DMS53 (cell line): Measurements from ENCODE around the gene DLG2.

Experiments
- DNase-seq: peaks from one replicate; lab custom pipeline; 2025; lab: John Stamatoyannopoulos, UW

DLG2 gene

DNA sequence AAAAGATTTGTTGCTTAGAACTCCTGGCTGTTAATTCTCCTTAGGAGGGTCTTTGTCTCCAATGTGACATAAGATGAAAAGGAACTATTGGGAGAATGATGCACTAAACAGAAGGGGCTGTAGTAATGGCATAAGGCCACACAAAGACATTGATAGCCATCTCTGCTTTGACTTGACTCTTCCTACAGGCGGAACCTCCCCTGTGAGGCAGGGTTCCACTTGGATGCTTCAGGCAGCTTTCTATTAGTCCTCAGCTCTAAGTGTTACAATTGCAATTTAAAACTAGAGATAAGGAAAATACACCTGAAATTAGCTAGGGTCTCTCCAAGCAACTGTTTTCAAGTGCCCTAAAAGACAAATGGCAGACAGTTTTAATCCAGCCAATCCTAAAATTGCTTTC is 1949.4 kb downstream of the DLG2 start:
- DNase-seq, result no peak

GRCh38 chr11:83676056-83676601 is 1951.0 kb downstream of the DLG2 start:
- DNase-seq, result no peak

DNA sequence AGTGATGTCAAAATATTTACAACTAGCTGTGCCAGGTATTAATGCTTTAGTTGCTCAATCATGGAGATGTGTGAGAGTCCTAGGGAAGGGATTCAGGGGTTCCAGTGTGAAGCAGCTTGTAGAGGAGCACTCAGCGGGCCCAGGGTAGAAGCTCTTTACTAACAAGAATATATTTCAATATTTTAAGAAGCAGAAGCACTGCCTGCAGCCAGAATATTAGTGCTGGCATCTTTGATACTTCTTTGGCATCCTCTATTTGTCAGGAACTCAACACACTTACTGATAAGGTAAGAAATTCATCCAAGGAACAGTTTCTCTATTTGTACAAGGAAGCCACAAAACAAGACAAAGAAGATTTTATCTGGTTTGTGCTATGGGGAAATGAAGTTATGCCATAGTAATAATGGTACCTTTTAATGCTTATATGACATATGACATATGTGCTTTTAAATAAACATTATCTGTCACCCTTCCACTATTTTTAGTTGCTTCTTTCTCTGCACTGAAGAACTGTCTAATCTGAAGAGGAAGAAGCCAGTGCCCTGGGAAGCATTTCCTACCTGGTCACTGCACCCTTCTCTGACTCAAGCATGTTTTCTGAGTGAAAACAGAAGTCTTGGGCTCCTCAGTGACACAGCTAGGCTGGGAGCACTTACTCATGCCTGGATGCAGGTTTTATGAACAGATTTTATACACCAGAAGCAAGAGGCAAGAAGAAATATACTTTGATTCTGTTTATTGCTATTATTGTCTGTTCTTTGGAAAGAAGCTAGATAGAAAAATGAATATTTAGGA is 1952.8 kb downstream of the DLG2 start:
- DNase-seq, result no peak

DNA sequence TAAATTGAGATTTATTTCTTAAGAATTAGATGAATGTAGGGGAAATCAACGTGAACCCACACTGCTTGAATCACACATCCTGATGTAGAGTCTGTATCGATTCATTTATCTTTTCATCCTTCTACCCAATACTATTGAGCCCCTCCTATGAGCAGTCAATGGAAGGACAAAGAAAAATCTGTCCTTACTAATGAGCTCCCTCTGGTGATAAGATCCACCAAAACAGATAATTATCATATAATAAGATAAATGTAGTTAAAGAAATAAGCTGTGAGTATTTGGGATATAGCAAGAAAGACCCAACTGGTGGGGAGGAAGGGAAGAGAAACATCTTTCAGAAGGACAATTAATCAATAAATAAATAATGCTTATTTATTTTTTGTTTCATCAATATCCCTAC is 1955.9 kb downstream of the DLG2 start:
- DNase-seq, result peak; percentile 33

DNA sequence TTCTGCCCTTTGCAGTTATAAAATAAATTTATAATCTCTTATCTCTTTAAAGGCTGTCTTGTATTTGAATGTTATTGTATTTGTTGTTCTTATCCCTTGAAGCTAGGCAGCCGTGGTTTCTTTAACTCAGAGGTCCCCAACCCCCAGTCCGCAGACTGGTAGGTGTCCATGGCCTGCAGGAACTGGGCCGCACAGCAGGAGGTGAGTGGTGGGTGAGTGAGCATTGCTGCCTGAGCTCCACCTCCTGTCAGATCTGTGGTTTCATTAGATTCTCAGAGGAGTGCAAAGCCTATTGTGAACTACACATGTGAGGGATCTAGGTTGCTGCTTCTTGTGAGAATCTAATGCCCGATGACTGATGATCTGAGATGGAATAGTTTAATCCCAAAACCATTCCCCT is 1961.0 kb downstream of the DLG2 start:
- DNase-seq, result no peak

DNA sequence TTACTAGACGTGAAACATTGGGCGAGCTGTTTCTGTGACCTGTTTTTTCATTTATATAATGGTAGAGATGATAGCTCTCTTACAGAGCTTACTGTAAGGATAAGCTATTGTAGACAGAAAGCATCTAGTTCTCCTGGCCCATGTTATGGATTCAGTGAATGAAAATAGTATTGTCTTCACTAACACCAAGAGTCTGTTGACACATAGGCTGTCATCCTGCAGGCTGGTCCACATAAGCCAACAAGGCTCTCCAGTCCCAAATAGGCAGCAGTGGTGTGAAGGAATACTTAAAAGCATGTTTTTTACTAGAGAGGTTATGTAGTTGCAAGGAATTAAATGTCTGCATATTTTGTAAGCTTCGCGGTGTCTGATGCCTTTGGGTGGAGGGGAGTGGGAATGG is 1963.2 kb downstream of the DLG2 start:
- DNase-seq, result no peak

- no peak for DNase-seq
Measured at GRCh38 chr11:83663446-83663845, 1963.7 kb downstream of the DLG2 start.

DNA sequence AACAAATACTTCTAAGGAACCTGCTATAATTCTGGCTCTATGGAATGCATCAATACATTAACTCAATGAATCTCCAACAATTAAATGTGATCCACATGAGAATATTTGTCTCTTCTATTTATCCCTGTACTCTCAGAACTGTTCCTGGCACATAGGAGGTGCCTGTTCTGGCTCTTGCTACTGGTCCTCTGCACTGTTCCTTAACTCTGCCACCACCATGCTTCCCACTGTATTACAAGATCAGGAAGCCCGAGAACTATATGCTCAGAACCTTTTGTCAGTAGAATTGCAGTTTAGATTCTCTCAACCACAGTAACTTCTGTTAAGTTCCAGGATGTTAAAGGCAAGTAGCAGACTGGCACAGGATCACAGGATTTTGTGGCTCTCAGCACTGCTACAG is 1964.7 kb downstream of the DLG2 start:
- no peak for DNase-seq

DNA sequence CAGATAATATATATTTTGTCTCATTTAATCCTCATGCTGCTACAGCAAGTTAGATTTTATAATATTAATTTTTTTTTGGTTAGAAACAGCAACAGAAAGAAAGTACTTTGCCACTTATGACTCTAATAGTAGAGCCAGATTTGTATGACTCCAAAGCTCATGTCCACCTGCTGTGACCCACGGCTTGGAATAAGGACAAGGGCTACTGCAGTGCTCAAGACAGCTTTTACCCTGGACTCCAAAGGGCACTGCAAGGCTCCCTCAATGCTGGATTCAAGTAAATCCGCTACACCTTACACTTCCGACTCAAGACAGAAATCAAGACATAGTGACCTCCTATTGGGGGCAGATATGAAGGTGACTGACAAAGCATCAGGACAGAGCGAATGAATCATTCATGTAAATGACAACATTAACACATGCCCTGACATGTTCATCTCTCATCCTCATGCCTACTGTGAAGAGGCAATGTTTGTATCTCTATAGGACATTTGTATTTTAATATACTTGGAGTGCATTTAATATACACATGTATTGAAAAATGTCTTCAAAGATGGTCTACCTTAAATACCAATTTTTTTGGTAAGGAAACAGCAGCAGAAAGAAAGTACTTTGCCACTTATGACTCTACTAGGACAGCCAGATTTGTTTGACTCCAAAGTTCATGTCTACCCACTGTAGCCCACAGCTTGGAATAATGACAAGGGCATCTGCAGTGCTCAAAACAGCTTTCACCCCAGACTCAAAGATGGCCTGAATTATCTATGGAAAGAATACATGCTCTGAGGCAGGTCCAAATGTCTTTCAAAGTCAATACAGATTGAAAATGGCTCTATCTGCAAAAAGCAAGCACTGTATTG is 1965.4 kb downstream of the DLG2 start:
- DNase-seq, result no peak

GRCh38 chr11:83659466-83659865 is 1967.7 kb downstream of the DLG2 start:
- no peak for DNase-seq

DNA sequence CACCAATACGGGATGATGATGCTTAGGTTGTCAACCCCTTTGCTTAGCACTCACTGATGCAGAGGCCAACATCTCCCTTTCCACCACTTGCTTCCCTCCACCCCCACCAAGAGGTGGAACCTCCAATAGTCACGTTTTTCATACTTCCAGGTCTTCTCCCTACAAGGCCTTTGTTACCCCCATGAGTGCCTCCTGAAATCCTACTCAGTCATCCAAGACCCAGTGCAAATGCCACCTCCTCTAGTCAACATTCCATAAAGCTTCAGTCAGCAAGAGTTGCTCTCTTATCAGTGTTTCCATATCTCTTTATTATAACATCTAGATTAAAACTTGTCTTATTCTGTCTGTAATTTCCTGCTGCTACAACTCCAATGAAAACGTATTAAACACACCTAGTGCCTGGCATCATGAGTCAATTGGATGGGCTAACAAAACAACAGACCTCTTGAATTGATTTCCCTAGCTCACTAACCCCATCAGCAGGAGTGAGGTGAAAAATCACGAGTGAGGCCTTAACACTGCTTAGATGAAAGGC is 1970.3 kb downstream of the DLG2 start:
- DNase-seq, result no peak

GRCh38 chr11:83655976-83656375 is 1971.2 kb downstream of the DLG2 start:
- DNase-seq, result no peak

DNA sequence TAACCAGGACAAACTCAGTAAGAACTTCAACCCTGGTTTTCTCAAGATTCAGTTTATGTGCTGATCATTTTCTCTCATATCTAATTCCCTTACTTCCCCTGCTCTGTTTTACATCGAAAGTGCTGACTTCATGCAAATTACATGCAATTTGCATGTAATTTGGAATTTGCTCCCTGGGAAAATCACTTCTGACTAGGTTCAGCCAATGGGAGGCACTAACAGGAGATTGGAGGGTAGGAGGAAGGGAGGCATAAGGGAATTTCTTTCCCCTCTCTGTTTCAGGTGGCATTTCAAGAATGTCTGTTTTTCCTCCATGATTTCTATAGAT is 1977.7 kb downstream of the DLG2 start:
- DNase-seq, result no peak

- DNase-seq, result peak; percentile 40
Measured at GRCh38 chr11:83648610-83649527, 1978.3 kb downstream of the DLG2 start.

DNA sequence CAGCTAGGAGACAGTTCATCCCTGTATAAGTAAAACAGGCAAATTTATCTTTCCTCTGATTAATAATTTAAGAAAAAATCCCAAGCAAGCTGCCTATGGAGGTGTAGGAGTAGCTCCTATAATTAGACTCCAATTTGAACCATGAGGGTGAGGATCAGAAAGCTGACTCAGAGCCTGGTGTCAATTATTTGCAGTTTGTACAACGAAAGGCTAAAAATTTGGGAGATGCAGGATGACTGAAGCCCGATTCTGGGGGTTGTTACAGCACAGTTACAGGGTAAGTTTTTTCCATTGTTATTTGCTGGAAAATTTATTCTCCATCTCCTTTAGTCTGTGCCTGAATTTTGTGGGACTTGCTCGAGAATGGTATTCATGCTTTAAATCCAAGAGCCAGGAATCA is 1981.6 kb downstream of the DLG2 start:
- DNase-seq, result no peak

- no peak for DNase-seq
Measured at GRCh38 chr11:83643115-83643514, 1984.0 kb downstream of the DLG2 start.

DNA sequence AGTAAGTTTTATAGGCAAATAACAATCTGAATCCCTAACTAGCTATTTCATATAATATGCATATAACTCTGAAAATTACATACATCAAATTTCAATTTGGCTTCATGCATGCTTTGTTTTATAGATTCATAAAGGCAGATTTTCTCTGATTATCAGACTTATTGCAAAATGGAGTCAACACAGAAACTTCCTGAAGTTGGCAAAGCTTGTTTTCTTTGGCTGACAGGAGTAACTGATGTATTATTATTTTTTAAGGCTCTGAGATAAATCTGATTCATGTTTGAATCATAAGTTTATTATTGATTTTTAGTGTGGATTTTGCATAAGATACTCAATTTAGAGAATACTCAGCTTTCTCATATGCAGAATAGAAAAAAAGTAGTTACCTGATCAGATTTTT is 1984.6 kb downstream of the DLG2 start:
- no peak for DNase-seq

- no peak for DNase-seq
Measured at GRCh38 chr11:83641511-83641910, 1985.6 kb downstream of the DLG2 start.

DNA sequence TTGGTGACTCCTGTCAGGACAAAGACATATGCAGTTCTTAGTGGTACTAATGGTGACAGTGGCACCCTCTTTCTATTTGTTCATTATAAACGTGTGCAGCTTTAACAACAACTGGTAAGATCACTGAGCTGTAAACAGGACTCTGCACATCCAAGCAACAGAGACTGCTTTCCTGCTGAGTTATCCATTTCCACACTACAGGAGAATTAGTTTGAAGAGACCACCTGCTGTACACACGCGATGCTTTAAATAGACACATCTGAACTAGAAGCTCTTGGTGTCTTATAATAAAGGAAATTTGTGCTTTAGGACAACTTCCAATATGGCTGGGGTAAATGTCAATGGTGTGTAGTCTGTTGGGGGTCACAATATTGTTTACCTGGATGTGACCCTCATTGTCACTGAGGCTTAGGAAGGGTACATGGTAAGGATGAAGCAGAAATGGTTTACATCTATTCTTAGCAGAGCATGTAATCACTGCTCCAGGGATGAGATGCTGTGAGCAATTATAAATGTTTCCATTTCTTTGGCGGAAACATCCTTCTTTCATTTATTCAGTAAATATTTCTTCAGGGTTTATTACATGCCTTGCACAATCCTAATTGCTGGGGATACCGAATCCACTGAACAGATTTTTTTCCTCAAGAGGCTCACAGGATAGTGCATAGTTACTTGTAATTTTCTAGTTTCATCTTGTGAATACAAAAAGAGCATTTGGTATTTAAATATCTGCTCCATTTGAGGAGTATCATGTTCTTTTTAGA is 1987.0 kb downstream of the DLG2 start:
- DNase-seq, result no peak

DNA sequence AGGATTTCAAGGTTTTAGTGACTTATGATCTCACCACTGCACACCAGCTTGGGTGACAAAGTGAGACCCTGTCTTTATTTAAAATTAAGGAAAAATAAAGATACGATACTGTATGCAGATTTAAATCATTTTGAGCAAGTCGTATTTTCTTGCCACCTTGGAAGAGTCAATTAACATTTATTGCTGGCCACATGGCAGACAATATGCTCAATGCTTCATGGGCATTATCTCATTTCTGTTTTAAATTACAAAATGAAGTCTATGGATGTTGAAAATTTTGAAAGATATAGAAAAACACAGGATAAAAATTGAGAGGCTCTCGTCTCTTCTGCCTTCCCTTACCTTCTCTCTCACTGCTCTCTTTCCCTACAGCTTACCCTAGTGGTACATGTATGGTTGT is 1992.0 kb downstream of the DLG2 start:
- DNase-seq, result no peak

GRCh38 chr11:83630211-83630610 is 1996.9 kb downstream of the DLG2 start:
- DNase-seq, result no peak
